ENCODE data around the gene PKP2.

Gene PKP2

DNA sequence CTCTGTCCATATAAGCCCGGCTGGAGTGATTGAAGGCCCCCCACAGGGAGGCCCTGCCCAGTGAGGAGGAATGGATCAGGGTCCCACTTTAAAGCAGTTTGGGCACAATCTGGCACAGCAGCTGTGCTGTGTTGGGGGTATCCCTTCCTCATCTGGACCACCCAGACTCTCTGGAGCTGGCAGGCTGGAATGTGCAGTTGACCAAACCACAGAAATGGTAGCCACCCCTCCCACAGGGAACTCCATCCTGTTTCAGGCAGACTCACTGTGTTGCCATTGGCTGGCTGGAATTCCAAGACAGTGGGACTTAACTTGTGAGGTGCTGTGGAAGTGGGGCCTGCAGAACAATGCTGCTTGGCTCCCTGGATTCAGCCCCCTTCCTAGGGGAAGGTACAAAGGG lies 87.4 kb downstream of the PKP2 start:
- DNase-seq (ENCODE audit: low spot score) = no peak

DNA sequence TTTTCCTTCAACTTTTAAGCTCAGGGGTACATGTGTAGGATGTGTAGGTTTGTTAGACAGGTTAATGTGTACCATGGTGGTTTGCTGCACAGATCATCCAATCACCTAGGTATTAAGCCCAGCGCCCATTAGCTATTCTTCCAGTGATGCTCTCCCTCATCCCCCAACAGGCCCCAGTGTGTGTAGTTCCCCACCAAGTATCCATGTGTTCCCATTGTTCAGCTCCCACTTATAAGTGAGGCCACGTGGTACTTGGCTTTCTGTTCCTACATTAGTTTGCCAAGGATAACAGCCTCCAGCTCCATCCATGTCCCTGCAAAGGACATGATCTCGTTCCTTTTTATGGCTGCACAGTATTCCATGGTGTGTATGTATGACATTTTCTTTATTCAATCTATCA lies 92.3 kb downstream of the PKP2 start:
- DNase-seq (ENCODE audit: low spot score) = no peak

DNA sequence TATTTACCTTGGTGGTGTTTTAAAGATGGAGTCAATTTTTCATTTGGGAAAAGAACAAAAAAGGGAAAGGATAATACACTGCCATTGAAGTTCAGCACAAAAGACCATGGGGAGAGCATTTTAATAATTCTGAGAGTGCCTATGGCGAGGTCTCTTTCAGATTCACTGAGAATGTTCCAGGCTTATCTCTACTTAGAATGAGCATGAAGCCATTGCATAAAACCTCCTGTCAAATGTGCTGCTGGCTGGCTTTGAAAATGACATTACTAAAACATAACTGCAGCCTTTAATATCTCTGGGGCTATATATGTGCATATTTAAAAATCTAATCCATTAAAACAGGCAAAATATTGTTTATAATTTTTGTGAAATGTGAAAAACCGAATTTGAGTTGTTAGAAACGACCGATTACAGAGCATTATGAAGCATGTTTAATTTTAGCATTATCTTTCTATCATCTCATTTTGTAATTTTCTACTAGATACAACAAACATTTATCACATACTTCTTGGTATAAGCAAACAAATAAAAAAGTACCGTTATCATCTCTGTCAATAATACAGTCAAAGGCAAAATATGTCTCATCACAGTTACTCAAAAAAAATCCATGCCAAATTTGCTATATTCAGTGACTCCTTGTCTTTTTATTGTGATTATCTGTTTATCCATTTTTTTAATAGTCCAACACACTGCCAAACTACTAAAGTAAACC lies 95.2 kb downstream of the PKP2 start:
- DNase-seq (ENCODE audit: low spot score) = no peak

DNA sequence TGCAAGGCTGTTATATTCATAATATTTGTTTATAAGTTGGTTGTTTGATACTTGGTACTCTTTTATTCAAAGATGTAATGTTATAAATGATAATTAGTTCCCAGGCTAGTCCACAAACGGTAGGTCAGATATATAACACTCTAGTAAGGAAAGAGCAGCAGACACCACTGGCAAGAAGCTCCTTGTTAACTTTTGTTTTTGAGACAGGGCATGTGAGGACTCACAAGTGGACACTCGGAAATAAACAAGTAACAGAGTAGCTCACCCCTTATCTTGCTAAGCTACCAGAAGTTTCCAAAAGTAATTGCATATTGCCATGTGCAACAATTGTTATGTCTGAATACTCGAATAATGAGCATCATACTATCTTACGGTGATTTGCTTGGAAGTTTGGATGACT lies 102.3 kb downstream of the PKP2 start:
- no peak for DNase-seq (ENCODE audit: low spot score)

DNA sequence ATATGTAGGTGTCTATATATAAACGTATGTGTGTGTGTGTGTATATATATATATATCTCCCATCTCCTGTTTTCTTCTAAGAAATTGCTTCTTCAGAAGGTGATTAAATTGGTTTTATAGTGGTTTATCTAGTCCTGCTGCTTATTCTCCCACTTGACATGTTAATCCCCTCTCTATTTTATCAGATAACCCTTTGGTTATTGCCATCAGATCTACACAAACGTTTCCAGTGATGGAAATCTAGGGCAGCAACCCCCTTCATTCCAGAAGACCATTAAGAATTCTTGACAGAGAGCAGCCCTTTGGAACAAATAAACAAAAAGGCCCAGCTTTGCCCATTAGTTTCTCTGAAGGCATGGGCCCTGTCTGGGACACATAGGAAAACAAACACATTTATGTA lies 106.7 kb downstream of the PKP2 start:
- DNase-seq (ENCODE audit: low spot score) = no peak

DNA sequence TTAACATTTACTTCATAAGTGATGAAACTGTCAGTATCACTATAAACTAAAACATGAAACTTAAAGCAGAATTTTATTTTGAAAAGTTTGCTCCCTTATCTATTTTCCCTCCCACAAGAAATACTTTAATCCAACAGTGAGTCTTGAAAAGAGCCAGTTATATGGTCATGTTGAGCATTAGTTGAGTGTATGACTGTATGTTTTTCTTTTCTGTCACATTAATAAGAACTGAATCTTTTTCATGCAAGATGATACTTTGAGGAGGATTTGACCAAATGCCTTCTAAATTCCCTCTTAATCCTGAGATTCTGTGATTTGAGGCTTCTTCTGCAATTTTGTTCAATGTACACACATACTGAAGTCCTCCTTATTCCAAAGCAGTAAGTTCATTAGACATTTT lies 107.1 kb downstream of the PKP2 start:
- DNase-seq (ENCODE audit: low spot score) = no peak

DNA sequence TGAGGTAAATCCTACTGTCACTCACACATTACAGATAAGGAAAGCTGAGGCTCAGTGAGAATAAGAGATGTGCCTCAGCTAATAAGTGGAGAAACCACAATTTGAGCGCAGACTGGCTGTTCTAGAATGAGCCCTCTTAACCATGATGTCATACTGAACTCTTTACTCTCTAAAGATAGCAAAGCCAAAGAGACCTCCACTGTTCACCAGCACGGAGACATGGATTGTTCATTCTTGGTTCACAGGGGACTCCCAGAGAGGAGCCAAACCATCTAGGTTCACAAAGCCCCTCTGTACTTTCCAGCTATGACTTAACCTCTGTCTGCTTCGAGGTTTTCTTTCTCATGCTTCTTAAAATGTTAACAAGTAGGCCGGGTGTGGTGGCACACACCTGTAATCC lies 108.2 kb downstream of the PKP2 start:
- no peak for DNase-seq (ENCODE audit: low spot score)

DNA sequence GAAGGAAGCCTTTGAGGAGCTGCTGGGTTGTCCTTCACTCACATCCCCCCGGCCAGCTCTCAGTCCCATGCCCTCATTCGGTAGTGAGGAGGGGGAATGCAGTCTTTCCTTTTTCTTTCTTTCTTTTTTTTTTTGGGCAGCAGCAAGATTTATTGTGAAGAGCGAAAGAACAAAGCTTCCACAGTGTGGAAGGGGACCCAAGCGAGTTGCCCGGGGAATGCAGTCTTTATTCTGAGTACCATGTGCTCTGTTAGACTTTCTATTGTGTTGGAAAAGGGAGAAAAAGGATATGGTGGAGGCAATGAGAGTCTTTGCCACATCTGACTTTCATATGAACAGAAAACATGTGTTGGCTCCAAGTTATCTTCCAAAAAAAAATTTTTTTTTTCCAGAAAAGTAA lies 111.0 kb downstream of the PKP2 start:
- no peak for DNase-seq (ENCODE audit: low spot score)

DNA sequence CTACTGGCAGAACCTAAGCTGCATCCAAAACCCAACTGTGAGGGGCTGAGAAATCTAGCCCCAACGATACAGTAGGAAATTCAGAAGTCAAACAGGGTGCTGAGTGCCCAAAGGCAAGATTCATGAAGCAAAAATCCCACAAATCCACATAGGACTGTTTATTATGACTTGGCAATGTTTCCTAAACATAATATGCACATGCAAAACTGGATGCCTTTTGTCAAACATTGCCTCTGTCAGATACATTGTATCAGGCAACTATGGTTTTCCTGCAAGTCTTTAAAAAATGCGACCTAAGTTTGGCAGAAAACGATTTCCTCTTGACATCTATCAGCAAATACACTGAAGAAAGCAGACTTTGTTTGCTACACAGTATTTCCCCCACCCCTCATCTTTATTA lies 113.5 kb downstream of the PKP2 start:
- DNase-seq (ENCODE audit: low spot score) = no peak

DNA sequence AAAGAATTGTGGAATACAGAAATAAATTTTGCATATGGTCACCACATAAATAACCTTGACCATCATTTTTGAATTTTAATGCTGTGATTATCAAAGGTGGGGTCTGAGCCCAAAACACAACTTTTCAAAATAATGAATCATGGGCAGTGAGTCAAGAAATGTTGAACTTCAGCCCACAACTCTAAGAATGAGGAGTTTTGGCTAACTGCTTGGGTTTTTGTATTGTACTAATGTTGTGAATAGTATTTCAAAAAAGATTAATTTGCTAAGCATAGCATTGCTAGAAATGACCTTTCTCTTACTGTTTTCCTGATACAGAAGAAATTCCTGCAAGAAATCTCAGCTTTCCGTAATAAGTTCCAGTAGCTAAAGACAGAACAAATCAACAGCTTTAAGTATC lies 116.5 kb downstream of the PKP2 start:
- no peak for DNase-seq (ENCODE audit: low spot score)

DNA sequence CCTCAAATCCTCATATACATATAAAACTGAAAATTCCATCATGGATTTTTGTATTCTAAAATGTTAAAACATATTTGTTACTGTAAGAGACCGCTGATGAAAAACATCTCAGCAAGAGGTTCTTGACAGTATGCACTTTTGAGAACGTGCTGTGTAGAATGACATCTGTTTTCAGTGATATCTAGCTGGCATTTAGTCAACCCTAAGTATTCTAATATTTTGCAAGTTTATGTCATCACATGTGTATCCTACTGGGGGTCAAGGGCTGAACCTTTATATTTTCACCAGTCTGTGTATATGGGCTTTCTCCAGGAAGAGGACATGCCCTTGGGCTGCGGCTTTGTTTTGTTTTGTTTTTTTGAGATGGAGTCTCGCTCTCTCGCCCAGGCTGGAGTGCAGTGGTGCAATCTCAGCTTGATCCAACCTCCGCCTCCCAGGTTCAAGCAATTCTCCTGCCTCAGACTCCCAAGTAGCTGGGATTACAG lies 118.8 kb downstream of the PKP2 start:
- no peak for DNase-seq (ENCODE audit: low spot score)

DNA sequence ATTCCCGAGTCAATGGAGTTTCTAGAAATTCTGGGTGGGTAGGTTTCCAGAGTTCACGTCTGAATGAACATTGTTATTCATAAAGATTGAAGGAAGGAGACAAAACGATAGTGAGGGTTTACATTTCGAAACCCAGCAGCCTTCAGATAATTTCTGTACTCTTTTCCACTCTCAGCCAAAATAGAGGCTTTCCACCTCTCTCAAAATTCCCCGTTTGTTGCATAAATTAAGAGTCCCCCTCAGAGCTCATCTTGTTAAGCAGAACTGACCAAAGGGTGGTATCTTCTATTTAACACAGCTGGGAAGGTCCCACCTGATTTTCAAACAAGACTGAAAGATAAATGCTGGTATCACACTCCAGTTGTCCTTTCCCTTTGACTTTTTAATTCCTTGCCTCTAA lies 119.4 kb downstream of the PKP2 start:
- DNase-seq (ENCODE audit: low spot score) = no peak

DNA sequence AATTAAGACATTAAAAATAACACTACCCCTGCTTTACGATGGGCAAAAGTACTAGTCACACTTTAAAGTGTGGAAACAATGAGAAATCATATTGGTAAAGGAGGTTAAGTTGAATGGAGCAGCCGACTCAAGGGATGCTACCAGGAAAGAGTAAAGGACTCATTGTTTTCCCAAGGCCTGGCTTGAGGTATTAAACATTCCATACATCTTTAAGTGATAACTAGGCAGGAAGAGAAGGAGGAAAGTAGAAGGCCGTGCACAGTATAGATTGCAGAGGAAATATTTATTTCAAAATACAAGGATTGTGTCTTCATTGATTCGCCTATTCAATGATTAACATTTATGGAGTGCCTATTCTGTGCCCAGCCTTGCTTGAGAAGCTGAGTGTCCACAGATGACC lies 120.3 kb downstream of the PKP2 start:
- no peak for DNase-seq (ENCODE audit: low spot score)

DNA sequence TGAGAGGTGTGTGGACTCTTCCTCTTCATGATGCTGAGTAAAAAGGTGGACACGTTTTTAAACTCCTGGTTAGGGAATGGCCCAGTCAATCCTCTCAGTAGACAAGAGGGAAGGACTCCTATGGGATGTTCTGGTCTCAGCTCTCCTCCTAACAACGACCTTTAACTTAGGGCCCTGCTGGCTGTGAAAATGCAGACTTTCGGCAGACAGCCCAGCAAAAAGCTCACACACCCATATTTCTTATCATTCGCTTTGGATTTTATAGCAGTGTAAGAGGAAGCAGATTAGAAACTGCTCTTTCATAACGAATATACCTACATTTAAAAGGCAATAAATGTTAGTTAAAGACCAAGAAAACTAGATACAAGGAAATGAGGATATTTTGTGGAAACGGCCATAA lies 122.9 kb downstream of the PKP2 start:
- DNase-seq (ENCODE audit: low spot score) = no peak

DNA sequence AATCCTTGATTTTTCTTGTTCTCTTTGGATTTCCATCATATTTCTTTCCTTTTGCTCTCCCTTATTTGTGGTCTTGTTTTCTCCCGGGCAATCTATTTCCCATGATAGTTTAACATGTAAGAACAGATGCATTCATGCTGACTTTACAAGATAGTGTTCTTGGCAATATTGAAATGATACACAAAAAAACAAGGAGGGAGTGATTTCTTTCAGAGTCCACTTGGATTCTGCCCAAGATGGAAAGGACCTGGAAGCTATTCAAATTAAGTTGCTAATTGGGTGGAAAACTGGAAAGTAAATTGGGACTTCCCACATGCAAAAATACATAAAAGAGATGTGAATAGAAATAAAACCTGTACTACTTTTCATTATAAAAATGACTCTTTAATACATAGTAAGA lies 126.4 kb downstream of the PKP2 start:
- DNase-seq (ENCODE audit: low spot score) = no peak

DNA sequence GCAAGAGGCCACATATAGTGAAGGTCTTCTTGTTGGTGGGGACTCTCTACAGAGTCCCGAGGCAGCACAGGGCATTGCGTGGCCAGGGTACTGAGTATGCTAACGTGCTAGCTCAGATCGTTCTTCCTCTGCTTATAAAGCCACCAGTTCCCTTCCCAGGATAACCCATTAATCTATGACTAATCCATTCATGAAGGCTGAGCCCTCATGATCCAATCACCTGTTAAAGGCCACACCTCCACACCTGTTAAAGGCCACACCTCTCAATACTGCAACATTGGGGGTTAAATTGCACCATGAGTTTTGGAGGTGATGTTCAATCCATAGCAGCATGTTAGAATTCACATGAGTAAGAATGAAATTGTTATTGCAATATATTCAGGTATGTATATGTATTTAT lies 128.1 kb downstream of the PKP2 start:
- DNase-seq (ENCODE audit: low spot score) = no peak

DNA sequence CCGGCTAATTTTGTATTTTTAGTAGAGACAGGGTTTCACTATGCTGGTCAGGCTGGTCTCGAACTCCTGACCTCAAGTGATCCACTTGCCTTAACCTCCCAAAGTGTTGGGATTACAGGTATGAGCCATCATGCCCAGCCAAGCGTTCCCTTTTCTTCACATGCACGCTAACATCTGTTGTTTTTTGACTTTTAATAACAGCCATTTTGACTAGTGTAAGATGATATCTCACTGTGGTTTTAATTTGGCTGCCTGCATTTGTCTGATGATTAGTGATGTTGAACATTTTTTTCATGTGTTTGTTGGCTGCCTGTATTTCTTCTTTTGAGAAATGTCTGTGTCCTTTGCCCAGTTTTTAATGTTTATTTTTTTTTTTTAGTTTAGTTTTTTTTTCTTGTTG lies 130.7 kb downstream of the PKP2 start:
- DNase-seq (ENCODE audit: low spot score) = no peak

DNA sequence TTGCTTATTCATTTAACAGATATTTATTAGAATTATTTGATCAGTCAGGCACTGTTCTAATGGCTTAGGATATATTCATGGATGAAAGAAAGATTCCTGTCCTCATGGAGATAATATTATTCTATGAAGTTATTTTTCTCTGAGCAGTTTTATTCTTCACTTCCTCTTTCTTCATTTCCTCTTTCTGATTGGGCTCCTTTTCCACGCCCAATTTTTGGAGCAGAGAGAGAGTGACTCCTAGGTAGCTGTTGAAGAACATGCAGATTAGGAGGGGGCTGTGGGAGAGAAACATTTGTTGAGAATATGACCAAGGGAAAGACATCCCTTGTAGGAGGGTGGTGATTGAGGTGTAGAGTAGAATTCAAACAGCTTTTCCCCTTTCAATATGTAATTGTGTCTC lies 134.9 kb downstream of the PKP2 start:
- no peak for DNase-seq (ENCODE audit: low spot score)

DNA sequence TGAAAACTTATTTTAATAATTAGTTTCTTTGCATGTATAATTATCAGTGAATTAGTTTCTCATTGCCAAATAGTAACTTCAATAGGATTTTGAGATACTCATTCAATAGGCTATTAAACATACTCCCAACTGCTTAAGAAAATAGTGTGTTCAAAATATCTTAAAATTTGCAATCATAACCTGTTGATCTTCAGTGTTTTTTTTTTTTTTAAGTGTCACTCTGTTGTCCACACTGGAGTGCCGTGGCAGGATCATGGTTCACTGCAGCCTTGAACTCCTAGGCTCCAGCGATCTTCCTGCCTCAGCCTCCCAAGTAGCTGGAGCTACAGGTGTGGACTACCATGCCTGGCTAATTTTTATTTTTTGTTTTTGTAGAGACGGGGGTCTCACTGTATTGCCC lies 139.4 kb downstream of the PKP2 start:
- no peak for DNase-seq (ENCODE audit: low spot score)

DNA sequence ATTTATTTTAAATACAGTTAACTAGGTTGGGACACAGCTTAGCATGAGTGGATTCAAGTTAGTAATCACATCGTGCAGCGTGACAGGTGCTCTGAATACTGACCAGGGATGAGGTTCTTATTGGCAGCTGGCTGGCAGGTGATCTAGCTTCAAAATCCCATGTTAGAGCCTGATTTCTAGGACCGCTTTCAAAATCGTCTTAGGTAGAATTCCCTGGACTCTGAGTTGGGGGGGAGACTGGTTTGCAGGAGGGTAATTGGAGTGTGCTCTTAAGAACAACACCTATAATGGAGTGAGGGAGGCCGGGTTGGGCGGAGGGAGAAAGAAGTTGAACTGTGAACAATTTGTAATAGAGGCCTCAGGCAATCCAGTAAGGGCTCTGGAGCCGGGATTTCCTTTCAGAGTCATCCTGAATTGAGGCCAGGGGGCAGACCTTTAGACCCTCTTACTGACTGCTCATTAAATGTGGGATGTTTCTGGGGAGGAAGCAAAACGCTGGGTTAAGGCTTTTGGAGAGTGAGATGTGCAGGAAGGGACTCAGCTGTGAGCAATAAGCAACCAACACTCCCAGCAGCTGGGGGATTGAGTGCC lies 140.0 kb downstream of the PKP2 start:
- DNase-seq (ENCODE audit: low spot score) = no peak

DNA sequence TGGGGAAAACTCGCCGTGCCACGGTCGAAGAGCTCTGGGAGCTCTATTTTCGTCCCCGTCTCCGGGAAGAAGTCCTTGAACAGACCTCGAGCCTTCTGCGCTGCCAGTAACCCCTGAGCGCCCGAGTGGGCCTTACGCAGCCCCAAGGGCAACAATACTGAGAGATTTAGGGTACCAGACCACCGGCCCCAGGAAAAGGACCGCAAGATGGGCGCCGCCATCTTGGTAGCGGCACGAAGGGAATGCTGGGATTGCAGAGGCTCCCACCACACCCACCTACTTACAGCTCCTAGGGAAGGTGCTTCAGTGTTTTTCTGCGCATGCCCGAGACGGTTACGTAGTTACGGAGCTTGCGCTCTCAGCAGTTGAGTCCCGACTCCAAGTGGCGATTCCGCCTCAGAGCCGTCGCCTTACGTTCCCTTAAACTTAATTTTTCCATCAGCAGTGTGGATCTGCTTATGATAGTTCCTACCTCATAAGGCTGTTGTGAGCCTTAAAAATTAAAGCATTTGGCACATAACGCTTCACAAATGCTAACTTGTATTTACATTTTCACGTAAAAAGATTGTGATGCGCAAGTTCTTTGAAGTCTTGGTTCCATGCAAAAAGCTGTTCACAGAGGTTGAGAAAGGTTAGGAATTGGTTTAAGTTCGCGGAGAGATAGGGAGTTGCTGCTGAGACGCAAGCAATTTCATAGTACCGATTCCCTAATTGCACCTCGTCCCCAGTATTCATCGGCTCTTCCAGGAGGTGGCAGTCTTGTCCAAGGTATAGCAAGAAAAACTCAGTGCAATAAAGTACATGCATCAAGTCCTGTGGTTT lies 140.7 kb downstream of the PKP2 start, which contains the start of gene YARS2:
Gene YARS2, minus strand, starts transcription at position 244 of the 822 bp plus-strand sequence. Its CDS starts 23 bp downstream, at position 221.
- peak; percentile 98 for DNase-seq (ENCODE audit: low spot score)

DNA sequence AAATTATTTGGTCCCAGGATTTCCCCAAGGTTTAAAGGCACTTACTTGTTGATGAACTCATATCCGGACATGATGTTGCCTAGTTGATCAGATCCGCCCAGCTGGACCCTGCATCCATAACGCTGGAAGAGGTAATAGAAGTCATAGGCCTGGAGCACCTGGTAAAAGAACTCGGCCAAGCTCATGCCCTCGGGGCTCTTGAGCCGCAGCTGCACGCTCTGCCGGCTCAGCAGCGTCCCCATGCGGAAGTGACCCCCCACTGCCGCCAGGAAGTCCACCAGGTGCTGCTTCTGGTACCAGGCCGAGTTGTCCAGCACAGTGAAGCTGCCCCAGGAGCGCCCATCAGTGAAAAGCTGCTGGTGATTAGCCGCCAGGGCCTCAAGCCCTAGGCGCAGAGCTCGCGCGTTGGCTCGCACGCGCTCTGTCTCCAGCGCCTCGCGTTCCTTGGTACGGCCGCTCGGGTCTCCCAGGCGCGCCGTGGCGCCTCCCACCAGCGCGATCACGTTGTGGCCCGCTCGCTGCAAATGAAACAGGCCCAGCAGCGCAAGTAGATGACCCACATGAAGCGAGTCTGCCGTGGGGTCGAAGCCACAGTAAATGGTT lies 141.4 kb downstream of the PKP2 start:
- DNase-seq (ENCODE audit: low spot score) = peak; percentile 51

DNA sequence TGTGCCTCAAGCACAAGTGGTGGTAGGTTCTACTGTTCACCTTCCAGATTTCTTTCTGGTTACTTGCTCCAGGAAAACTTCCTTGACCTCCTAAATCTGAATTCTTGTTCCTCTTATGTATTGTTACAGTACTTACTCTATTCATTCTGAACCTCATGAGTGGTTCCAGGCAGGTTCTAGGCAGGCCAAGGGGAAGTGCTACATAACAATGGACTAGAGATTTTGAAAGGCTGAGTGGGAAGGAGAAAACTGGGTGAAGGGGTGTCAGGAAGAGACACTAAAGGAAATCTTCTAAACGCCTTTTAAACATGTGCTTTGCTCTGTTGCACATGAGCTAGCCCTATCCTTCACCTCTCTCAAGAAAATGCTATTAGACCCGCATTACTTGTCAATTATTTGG lies 142.5 kb downstream of the PKP2 start:
- no peak for DNase-seq (ENCODE audit: low spot score)
